GM23248 (cell line): ENCODE data around the gene CREB3. TPM values are rescaled to one million over a fixed set of nuclear protein-coding genes. Genes with fewer than 3 reads are reported as not detected.
A peak's percentile ranks its signal among the peaks of the same experiment; 100 is the strongest.

Experiments used
- DNase-seq: peaks from one replicate; pipeline ENCODE4 v3.0.0-alpha.2; 2015
- H2AFZ ChIP-seq: fragments of 200-600 bp; sonication (generic); 2 replicates; pipeline ENCODE4 v1.6.1; 2016; ENCODE audit warnings: antibody characterized with exemption
- H3F3A ChIP-seq: fragments of 200-600 bp; sonication (generic); 2 replicates; pipeline ENCODE4 v1.6.1; 2016; ENCODE audit warnings: mild to moderate bottlenecking, antibody characterized with exemption, mixed run types; ENCODE audit not compliant: insufficient read depth
- H3K27ac ChIP-seq: fragments of 200-600 bp; sonication (generic); 2 replicates; pipeline ENCODE4 v1.5.1; 2016; ENCODE audit warnings: mild to moderate bottlenecking
- H3K27me3 ChIP-seq: fragments of 200-600 bp; sonication (generic); replicated peaks from 2 replicates; pipeline ENCODE4 v1.6.1; 2016; ENCODE audit warnings: mild to moderate bottlenecking; ENCODE audit not compliant: insufficient read depth
- H3K36me3 ChIP-seq: fragments of 200-600 bp; sonication (generic); 2 replicates; pipeline ENCODE4 v1.6.1; 2016; ENCODE audit warnings: low read depth, mild to moderate bottlenecking
- H3K4me1 ChIP-seq: fragments of 200-600 bp; sonication (generic); 2 replicates; pipeline ENCODE4 v1.6.1; 2016; ENCODE audit warnings: mild to moderate bottlenecking; ENCODE audit not compliant: insufficient read depth
- H3K4me2 ChIP-seq: fragments of 200-600 bp; sonication (generic); one replicate; pipeline ENCODE4 v1.6.1; 2016; ENCODE audit warnings: mild to moderate bottlenecking; ENCODE audit not compliant: unreplicated experiment
- H3K4me3 ChIP-seq: fragments of 200-600 bp; sonication (generic); 2 replicates; pipeline ENCODE4 v1.5.1; 2016; ENCODE audit warnings: mild to moderate bottlenecking
- H3K79me2 ChIP-seq: fragments of 200-600 bp; sonication (generic); 2 replicates; pipeline ENCODE4 v1.6.1; 2016; ENCODE audit warnings: mild to moderate bottlenecking; ENCODE audit not compliant: insufficient read depth
- H3K9ac ChIP-seq: fragments of 200-600 bp; sonication (generic); 2 replicates; pipeline ENCODE4 v1.6.1; 2016; ENCODE audit warnings: mild to moderate bottlenecking
- H3K9me2 ChIP-seq: fragments of 200-600 bp; sonication (generic); 2 replicates; pipeline ENCODE4 v1.6.1; 2016; ENCODE audit warnings: mixed run types, mild to moderate bottlenecking, moderate library complexity; ENCODE audit not compliant: insufficient read depth
- H3K9me3 ChIP-seq: fragments of 200-600 bp; sonication (generic); one replicate; pipeline ENCODE4 v1.6.1; 2017; ENCODE audit warnings: low read depth
- H4K20me1 ChIP-seq: fragments of 200-600 bp; sonication (generic); 2 replicates; pipeline ENCODE4 v1.6.0; 2016; ENCODE audit not compliant: insufficient read depth
- EZH2 ChIP-seq: fragments of 200-600 bp; sonication (generic); IDR thresholded peaks from 2 replicates; pipeline ENCODE4 v1.6.1; 2018; ENCODE audit warnings: antibody characterized with exemption, mild to moderate bottlenecking; ENCODE audit not compliant: insufficient read depth, poor library complexity, severe bottlenecking
- EZH2phosphoT487 ChIP-seq: fragments of 200-600 bp; sonication (generic); IDR thresholded peaks from 2 replicates; pipeline ENCODE4 v1.6.1; 2018; ENCODE audit warnings: antibody characterized with exemption, moderate library complexity, mild to moderate bottlenecking, low read depth; ENCODE audit not compliant: insufficient read depth
- WGBS, 2 experiments: methylation state at CpG; one replicate each; pipeline ENCODE4 v1.1.6; 2015 to 2017; ENCODE audit warnings: low lambda C conversion rate in 2 of 2, low coverage in 1 of 2; ENCODE audit errors: missing lambda C conversion rate in 2 of 2; 5-methylcytosine and 5-hydroxymethylcytosine counted together
- in situ Hi-C: fragments of 300-500 bp; cut with MboI; formaldehyde crosslinking; loops from 2 replicates; pipeline ENCODE4 v1.15.0; 2020
- polyA plus RNA-seq: library from polyadenylated mRNA; unstranded; fragments of >200 nt; fragmentation: Nextera tagmentation; extraction: Ambion mirVana; gene quantifications from 2 replicates; pipeline ENCODE4 v1.2.1, GENCODE V29; 2016
- total RNA-seq: library from RNA; depleted of rRNA; stranded (reverse); fragments of >200 nt; shearing (Covaris generic); gene quantifications from 2 replicates; pipeline ENCODE4 v1.2.3, GENCODE V29; 2014

The CREB3 gene
- total and polyA plus RNA-seq, 2 experiments from 2014 or later = 101 to 113 TPM

DNA sequence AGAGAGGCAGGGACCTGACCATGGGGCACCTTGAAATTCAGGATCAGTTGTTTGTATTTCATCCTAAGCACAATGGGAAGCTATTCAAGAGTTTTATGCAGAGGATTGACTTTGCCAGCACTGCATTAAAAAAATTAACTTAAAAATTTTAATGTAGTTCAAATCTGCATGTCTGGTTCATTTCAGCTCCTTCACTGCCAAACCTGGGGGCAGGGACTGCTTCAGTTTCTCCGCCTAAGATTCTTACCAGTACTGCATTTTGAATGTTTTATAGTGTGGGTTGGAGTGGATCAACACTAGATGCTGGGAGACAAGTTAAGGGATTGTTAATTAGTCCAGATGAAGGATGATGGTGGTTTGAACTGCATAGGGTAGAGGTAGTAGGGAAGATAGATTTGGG, 37.3 kb downstream of the CREB3 start:
- no peak overlapping the region for H3K27ac ChIP-seq
- H4K20me1 ChIP-seq = no peaks in the 10 kb centered on the region
- peaks cover 7% of the 10 kb centered on the region; the same call in 1 of the 2 replicates for H3F3A ChIP-seq
- H3K36me3 ChIP-seq = no peaks in the 10 kb centered on the region
- H3K9me2 ChIP-seq = no peaks in the 10 kb centered on the region
- 60 to 76% methylated on average over 1 of the region's 1 CpG for WGBS, 2 experiments
- H3K9me3 ChIP-seq = no peaks in the 10 kb centered on the region
- H2AFZ ChIP-seq = no peak overlapping the region
- H3K27me3 ChIP-seq = peaks cover 5% of the 10 kb centered on the region
- peaks cover 7% of the 10 kb centered on the region for H3K4me1 ChIP-seq
- no peaks in the 10 kb centered on the region for H3K79me2 ChIP-seq
- H3K4me3 ChIP-seq = no peak overlapping the region
- H3K9ac ChIP-seq = no peak overlapping the region
- H3K4me2 ChIP-seq = no peak overlapping the region
- no peak for DNase-seq
- TF ChIP-seq EZH2 = no peak
- TF ChIP-seq EZH2phosphoT487 = no peak
- in situ Hi-C loops = no loop called here

DNA sequence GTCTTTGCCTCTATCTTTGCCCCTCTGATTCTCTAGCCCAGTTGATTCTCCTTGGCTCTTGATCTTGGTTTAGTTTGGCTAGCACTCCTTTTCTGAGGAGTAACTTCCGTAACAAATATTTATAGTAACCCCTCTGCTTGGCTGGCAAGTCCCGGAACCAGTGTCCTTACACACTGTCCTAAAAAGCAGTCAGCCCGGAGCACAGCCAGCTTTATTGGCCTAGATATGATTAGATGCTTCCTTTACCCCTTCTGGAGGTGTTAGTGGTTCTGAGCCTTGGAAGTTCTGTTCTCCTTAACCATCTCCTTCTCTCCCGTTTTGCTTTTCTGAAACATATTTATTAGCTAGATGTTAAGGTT, 38.6 kb downstream of the CREB3 start:
- no peak for DNase-seq
- Histone ChIP-seq H3K79me2 (no peaks in the 10 kb centered on the region), H3K4me3 (no peak overlapping the region), H3K27ac (no peak overlapping the region), H3K4me1 (peaks cover 7% of the 10 kb centered on the region), H3K36me3 (no peaks in the 10 kb centered on the region), H3K9me2 (no peaks in the 10 kb centered on the region), H3K4me2 (no peak overlapping the region), H3K9me3 (no peaks in the 10 kb centered on the region), H3K27me3 (peaks cover 5% of the 10 kb centered on the region), H4K20me1 (no peaks in the 10 kb centered on the region), H3F3A (peaks cover 7% of the 10 kb centered on the region; the same call in 1 of the 2 replicates), H2AFZ (no peak overlapping the region), H3K9ac (no peak overlapping the region)
- in situ Hi-C loops = no loop called here
- WGBS, 2 experiments = 16 to 18% methylated on average over 4 of the region's 4 CpGs
- TF ChIP-seq EZH2phosphoT487 = no peak
- TF ChIP-seq EZH2 = no peak

DNA sequence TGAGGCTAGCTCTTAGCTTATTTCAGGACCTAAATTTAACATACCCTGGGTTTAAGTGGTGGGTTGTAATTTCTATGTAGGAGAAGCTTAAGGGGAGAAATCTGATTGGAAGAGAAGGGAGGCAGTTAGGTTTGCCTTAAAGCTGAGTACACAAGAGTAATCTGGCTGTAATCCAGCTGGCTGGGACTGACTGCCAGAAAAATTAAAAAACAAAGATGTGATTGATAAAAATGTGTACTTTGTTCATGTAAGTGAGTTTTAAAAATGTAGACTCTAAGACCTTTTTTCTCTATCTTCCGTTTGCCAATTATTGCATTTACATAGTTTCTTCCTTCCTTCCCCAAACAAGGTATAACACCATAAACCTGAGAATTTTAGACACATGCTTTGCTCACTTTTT, 39.1 kb downstream of the CREB3 start:
- DNase-seq = peak; percentile 34
- in situ Hi-C loops = no loop called here
- H3K9ac ChIP-seq = no peak overlapping the region
- H2AFZ ChIP-seq = no peak overlapping the region
- H3F3A ChIP-seq = peaks cover 7% of the 10 kb centered on the region; the same call in 1 of the 2 replicates
- no peaks in the 10 kb centered on the region for H3K9me3 ChIP-seq
- no peak overlapping the region for H3K27ac ChIP-seq
- H3K4me2 ChIP-seq = no peak overlapping the region
- no peaks in the 10 kb centered on the region for H3K36me3 ChIP-seq
- TF ChIP-seq EZH2phosphoT487 (no peak), EZH2 (no peak)
- H3K4me1 ChIP-seq = peaks cover 7% of the 10 kb centered on the region
- no peaks in the 10 kb centered on the region for H3K9me2 ChIP-seq
- H4K20me1 ChIP-seq = no peaks in the 10 kb centered on the region
- peaks cover 5% of the 10 kb centered on the region for H3K27me3 ChIP-seq
- H3K79me2 ChIP-seq = no peaks in the 10 kb centered on the region
- no peak overlapping the region for H3K4me3 ChIP-seq
- WGBS, 2 experiments = 20 to 27% methylated on average over 1 of the region's 1 CpG

DNA sequence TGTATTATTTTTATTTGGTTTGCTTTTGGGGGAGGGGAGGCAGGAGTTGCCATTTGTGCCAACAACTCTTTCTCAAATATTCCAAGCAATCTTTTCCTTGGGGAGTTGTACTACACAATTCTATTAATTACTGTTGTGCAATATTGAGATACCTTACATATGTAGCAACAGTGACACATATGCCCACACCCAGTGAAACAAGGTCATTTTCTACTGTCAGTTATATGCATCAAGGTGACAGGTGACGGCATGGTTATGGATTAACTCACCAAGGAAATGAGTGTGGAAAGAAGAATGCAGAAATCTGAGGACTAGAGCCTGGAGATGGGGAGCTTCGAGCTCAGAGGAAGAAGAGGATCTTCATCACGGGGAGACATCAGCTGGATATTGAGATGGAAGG, 39.5 kb downstream of the CREB3 start:
- H3K4me3 ChIP-seq = no peak overlapping the region
- no peak for TF ChIP-seq EZH2phosphoT487
- TF ChIP-seq EZH2 = no peak
- no peaks in the 10 kb centered on the region for H3K79me2 ChIP-seq
- DNase-seq = no peak
- H3K36me3 ChIP-seq = no peaks in the 10 kb centered on the region
- no peaks in the 10 kb centered on the region for H3K9me3 ChIP-seq
- no peak overlapping the region for H3K27ac ChIP-seq
- H3K27me3 ChIP-seq = peaks cover 5% of the 10 kb centered on the region
- 51 to 57% methylated on average over 3 of the region's 3 CpGs for WGBS, 2 experiments
- H4K20me1 ChIP-seq = no peaks in the 10 kb centered on the region
- in situ Hi-C loops = no loop called here
- no peak overlapping the region for H2AFZ ChIP-seq
- no peak overlapping the region for H3K4me2 ChIP-seq
- H3K9ac ChIP-seq = no peak overlapping the region
- peaks cover 7% of the 10 kb centered on the region; the same call in 1 of the 2 replicates for H3F3A ChIP-seq
- no peaks in the 10 kb centered on the region for H3K9me2 ChIP-seq
- peaks cover 7% of the 10 kb centered on the region for H3K4me1 ChIP-seq
